ENCODE data around the gene SETBP1.

Gene SETBP1

DNA sequence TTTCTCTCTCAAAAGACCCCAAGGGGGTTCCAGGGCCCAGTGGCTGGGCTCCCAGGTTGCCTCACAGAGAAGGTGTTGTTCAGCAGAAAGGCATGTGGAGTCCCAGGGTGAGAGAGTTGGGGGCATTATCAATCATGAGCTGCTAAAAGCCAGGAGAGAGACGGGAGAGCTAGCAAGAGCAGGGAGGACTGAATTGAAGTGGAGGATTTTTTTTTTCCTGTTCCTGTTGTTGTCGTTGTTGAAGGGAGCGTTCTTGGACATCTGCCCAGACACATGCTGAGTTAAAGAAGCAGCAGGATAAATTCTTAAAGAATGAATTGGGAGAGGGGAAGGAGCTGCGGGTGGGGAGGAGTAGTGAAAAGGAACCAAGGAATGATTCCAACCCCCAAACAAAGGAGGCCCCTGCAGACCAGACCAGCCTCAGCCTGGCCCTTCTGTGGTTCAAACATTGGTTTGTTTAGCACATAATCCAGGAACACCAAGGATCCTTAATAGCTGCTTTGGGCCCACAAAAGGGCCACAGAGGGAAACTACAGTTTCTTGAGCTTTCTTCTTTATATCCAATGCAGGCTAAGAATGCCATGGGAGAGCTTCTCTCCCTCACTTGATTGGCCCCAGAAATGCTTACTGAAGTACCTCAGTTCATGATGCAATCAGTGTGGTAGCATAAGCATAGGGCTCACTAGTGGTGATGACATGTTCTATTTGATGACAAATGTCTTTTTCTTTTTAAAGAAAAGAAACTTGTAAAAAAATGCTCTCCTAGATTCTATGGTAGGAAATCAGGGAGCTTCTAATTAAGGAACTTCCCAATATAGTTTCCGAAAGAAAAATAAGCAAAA lies 146.0 kb downstream of the SETBP1 start:
- H3K79me2 ChIP-seq (ENCODE audit: control insufficient read depth, insufficient read depth, low read length, unreplicated experiment) = no peaks in the 10 kb centered on the region
- H3K4me1 ChIP-seq (ENCODE audit: control insufficient read depth, insufficient read depth, low read length, unreplicated experiment) = peaks cover 21% of the 10 kb centered on the region
- no peaks in the 10 kb centered on the region for H3K36me3 ChIP-seq (ENCODE audit: insufficient read depth, low read length)
- H2AFZ ChIP-seq (ENCODE audit: low read length, unreplicated experiment) = peak overlapping the region; percentile 97
- peak overlapping the region; percentile 42; the same call in 1 of the 2 replicates for H3K4me3 ChIP-seq (ENCODE audit: low read depth, low read length)
- H3K27ac ChIP-seq (ENCODE audit: low read depth, low read length) = peak overlapping the region; percentile 74
- no peaks in the 10 kb centered on the region for H3K27me3 ChIP-seq (ENCODE audit: insufficient read depth, low read length)

DNA sequence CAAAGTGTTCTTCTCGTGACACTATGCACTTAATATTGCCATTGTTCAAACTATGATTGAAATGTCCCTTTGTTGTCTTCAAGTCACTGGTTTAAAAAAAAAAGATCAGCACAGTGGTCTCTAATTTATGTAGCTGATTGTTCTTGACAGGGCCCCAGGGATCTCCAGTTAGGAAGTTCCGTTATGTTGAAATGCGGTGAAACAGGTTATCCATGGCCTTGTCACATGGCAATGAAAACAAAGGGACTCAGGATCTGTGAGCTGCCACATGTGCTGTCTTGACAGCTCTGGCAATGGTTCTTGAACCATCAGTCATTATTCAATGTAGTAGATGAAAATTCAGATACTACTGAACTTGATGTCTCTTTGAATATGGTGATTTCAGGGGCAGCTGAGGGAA lies 147.4 kb downstream of the SETBP1 start:
- Histone ChIP-seq H2AFZ (ENCODE audit: low read length, unreplicated experiment) (no peak overlapping the region), H3K79me2 (ENCODE audit: control insufficient read depth, insufficient read depth, low read length, unreplicated experiment) (no peaks in the 10 kb centered on the region), H3K4me1 (ENCODE audit: control insufficient read depth, insufficient read depth, low read length, unreplicated experiment) (peaks cover 21% of the 10 kb centered on the region), H3K4me3 (ENCODE audit: low read depth, low read length) (no peak overlapping the region), H3K36me3 (ENCODE audit: insufficient read depth, low read length) (no peaks in the 10 kb centered on the region), H3K27me3 (ENCODE audit: insufficient read depth, low read length) (no peaks in the 10 kb centered on the region), H3K27ac (ENCODE audit: low read depth, low read length) (no peak overlapping the region)

- Histone ChIP-seq H3K4me3 (ENCODE audit: low read depth, low read length) (no peak overlapping the region), H3K79me2 (ENCODE audit: control insufficient read depth, insufficient read depth, low read length, unreplicated experiment) (no peaks in the 10 kb centered on the region), H2AFZ (ENCODE audit: low read length, unreplicated experiment) (no peak overlapping the region), H3K4me1 (ENCODE audit: control insufficient read depth, insufficient read depth, low read length, unreplicated experiment) (peaks cover 10% of the 10 kb centered on the region), H3K27ac (ENCODE audit: low read depth, low read length) (no peak overlapping the region), H3K27me3 (ENCODE audit: insufficient read depth, low read length) (no peaks in the 10 kb centered on the region), H3K36me3 (ENCODE audit: insufficient read depth, low read length) (no peaks in the 10 kb centered on the region)
Measured at GRCh38 chr18:44830581-44830980, 149.9 kb downstream of the SETBP1 start.

- Histone ChIP-seq H3K4me1 (ENCODE audit: control insufficient read depth, insufficient read depth, low read length, unreplicated experiment) (no peaks in the 10 kb centered on the region), H2AFZ (ENCODE audit: low read length, unreplicated experiment) (no peak overlapping the region), H3K79me2 (ENCODE audit: control insufficient read depth, insufficient read depth, low read length, unreplicated experiment) (no peaks in the 10 kb centered on the region), H3K4me3 (ENCODE audit: low read depth, low read length) (no peak overlapping the region), H3K36me3 (ENCODE audit: insufficient read depth, low read length) (no peaks in the 10 kb centered on the region), H3K27me3 (ENCODE audit: insufficient read depth, low read length) (no peaks in the 10 kb centered on the region), H3K27ac (ENCODE audit: low read depth, low read length) (no peak overlapping the region)
Measured at GRCh38 chr18:44833786-44834185, 153.1 kb downstream of the SETBP1 start.

DNA sequence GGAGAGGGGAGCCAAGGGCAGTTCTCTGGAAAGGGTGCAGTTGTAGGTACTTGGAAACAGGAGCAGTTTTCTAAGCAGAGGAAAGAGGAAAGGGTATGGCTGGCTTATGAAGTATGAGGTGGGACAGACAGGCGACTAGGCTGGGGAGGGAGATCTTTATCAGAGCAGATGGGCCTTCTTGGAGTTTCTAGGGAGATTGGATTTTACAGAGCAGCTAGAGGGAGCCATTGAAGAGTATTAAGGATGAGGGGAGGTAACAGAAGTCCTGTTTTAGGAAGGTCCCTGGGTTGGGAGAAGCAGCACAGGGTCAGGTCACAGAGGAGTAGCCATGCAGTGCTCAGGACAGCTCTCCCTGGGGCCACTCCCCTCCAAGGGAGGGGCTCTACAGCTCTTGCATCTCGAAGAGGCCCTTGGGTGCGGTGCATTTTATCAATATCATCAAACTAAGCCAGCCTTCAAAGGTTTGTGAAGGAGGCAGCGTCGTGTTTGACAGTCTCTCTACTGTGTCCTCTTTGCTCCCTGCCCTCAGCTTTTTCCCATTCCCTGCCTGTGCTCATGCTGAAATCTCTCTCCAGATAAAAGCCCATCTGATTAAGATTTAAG lies 154.3 kb downstream of the SETBP1 start:
- Histone ChIP-seq H3K4me3 (ENCODE audit: low read depth, low read length) (no peak overlapping the region), H2AFZ (ENCODE audit: low read length, unreplicated experiment) (no peak overlapping the region), H3K36me3 (ENCODE audit: insufficient read depth, low read length) (no peaks in the 10 kb centered on the region), H3K79me2 (ENCODE audit: control insufficient read depth, insufficient read depth, low read length, unreplicated experiment) (no peaks in the 10 kb centered on the region), H3K27ac (ENCODE audit: low read depth, low read length) (no peak overlapping the region), H3K4me1 (ENCODE audit: control insufficient read depth, insufficient read depth, low read length, unreplicated experiment) (peaks cover 8% of the 10 kb centered on the region), H3K27me3 (ENCODE audit: insufficient read depth, low read length) (no peaks in the 10 kb centered on the region)

DNA sequence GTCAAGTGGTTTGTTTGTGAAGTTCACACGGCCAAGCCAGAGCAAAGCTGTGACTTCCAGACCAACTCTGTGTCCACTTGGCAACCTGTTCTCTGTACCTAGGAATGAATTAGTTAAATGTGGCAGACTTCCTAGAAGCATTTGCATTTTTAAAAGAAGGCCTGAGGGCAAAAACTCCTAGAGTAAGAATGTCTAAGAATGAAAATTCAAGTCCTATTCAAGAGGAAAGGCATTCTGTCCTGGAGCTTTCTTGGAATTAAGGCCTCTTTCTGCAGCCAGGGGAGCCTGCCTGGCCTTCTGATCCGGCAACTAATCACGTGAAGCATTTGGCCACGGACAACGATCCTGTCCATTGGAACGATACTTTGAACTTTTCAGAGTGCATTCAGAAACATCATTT lies 155.0 kb downstream of the SETBP1 start:
- no peak overlapping the region for H3K27ac ChIP-seq (ENCODE audit: low read depth, low read length)

GRCh38 chr18:44836263-44836662 lies 155.6 kb downstream of the SETBP1 start:
- Histone ChIP-seq H2AFZ (ENCODE audit: low read length, unreplicated experiment) (no peak overlapping the region), H3K4me3 (ENCODE audit: low read depth, low read length) (no peak overlapping the region), H3K79me2 (ENCODE audit: control insufficient read depth, insufficient read depth, low read length, unreplicated experiment) (no peaks in the 10 kb centered on the region), H3K36me3 (ENCODE audit: insufficient read depth, low read length) (no peaks in the 10 kb centered on the region), H3K4me1 (ENCODE audit: control insufficient read depth, insufficient read depth, low read length, unreplicated experiment) (peaks cover 8% of the 10 kb centered on the region), H3K27me3 (ENCODE audit: insufficient read depth, low read length) (no peaks in the 10 kb centered on the region), H3K27ac (ENCODE audit: low read depth, low read length) (no peak overlapping the region)

More for the DNA sequence above, 155.0 kb downstream of the SETBP1 start:
- Histone ChIP-seq H3K36me3 (ENCODE audit: insufficient read depth, low read length) (no peaks in the 10 kb centered on the region), H3K79me2 (ENCODE audit: control insufficient read depth, insufficient read depth, low read length, unreplicated experiment) (no peaks in the 10 kb centered on the region), H3K27me3 (ENCODE audit: insufficient read depth, low read length) (no peaks in the 10 kb centered on the region), H3K4me1 (ENCODE audit: control insufficient read depth, insufficient read depth, low read length, unreplicated experiment) (peaks cover 8% of the 10 kb centered on the region), H3K4me3 (ENCODE audit: low read depth, low read length) (no peak overlapping the region), H2AFZ (ENCODE audit: low read length, unreplicated experiment) (no peak overlapping the region)

GRCh38 chr18:44837482-44838180 lies 156.9 kb downstream of the SETBP1 start:
- H3K4me1 ChIP-seq (ENCODE audit: control insufficient read depth, insufficient read depth, low read length, unreplicated experiment) = peaks cover 8% of the 10 kb centered on the region
- no peaks in the 10 kb centered on the region for H3K27me3 ChIP-seq (ENCODE audit: insufficient read depth, low read length)
- H3K36me3 ChIP-seq (ENCODE audit: insufficient read depth, low read length) = no peaks in the 10 kb centered on the region
- H3K27ac ChIP-seq (ENCODE audit: low read depth, low read length) = no peak overlapping the region
- no peaks in the 10 kb centered on the region for H3K79me2 ChIP-seq (ENCODE audit: control insufficient read depth, insufficient read depth, low read length, unreplicated experiment)
- no peak overlapping the region for H3K4me3 ChIP-seq (ENCODE audit: low read depth, low read length)
- no peak overlapping the region for H2AFZ ChIP-seq (ENCODE audit: low read length, unreplicated experiment)

DNA sequence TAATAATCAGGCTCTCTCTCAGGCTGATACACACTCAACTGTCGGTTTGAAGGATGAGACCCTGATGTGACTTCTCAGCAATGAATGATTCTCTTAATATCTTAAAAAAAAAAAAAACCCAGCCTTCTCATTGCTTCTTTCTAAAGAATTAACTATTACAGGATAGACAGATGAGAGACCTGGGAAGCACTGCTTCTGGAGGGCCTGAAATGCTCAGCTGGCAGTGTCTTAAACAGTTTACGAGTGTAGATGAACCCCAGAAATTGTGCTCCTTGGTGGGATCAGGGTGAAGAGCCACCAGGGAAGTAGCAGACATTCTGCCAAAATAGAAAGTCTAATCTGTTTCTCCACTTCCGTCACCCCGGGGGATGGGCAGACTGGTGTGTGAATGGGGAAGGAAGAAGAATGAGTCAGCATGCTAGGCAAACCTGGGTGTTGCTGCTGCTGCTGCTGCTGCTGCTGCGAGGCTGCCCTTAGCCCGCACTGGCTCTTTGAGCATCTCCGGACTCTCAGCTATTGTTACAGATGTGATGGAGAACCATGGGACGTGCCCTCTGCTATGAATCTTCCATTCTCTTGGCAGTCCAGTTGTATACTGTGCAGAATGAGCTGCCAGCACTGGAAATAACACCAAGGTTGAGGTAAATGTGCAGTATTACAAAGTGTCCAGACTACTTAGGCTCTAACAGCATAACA lies 158.4 kb downstream of the SETBP1 start:
- Histone ChIP-seq H3K36me3 (ENCODE audit: insufficient read depth, low read length) (no peaks in the 10 kb centered on the region), H3K27ac (ENCODE audit: low read depth, low read length) (no peak overlapping the region), H3K4me3 (ENCODE audit: low read depth, low read length) (peak overlapping the region; percentile 43; the same call in 1 of the 2 replicates), H3K27me3 (ENCODE audit: insufficient read depth, low read length) (no peaks in the 10 kb centered on the region), H3K4me1 (ENCODE audit: control insufficient read depth, insufficient read depth, low read length, unreplicated experiment) (peaks cover 8% of the 10 kb centered on the region), H2AFZ (ENCODE audit: low read length, unreplicated experiment) (peak overlapping the region; percentile 64), H3K79me2 (ENCODE audit: control insufficient read depth, insufficient read depth, low read length, unreplicated experiment) (no peaks in the 10 kb centered on the region)

DNA sequence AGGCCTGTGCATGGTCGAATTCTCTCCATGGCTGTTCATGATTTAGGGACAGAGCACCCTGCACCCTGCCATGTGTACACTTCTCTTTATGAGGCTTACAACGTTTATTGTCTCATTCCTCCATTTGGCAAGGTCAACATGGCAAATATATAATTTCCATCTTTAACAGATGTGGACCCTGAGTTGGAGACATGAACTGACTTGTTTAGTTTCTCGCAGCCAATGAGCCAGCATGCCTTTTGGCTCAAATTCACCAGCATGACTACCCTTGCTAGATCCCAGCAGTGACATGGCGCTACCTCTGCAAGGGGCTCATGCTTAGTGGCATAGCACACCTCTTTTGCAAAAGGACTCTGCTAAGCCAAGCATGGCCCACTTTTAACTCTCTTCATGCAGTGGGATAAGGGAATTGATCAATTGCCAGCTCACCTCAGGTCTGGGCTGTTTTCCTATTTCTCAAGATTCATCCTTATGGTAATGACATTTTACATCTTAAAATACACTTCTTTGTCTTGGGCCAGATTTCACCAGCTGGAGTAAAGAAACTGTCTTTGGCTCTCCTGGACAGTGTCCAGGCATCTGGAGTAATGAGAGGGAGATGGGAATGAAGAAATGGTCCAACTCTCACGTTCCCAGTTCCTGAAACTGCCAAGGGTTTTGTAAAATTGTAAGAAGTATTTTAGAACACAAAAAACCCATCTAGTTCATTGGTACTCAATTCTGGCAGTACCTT lies 159.5 kb downstream of the SETBP1 start:
- H3K4me3 ChIP-seq (ENCODE audit: low read depth, low read length) = no peak overlapping the region
- H3K36me3 ChIP-seq (ENCODE audit: insufficient read depth, low read length) = no peaks in the 10 kb centered on the region
- no peaks in the 10 kb centered on the region for H3K79me2 ChIP-seq (ENCODE audit: control insufficient read depth, insufficient read depth, low read length, unreplicated experiment)
- no peak overlapping the region for H2AFZ ChIP-seq (ENCODE audit: low read length, unreplicated experiment)
- H3K27ac ChIP-seq (ENCODE audit: low read depth, low read length) = no peak overlapping the region
- H3K4me1 ChIP-seq (ENCODE audit: control insufficient read depth, insufficient read depth, low read length, unreplicated experiment) = peaks cover 8% of the 10 kb centered on the region
- H3K27me3 ChIP-seq (ENCODE audit: insufficient read depth, low read length) = no peaks in the 10 kb centered on the region

Measured in ACC112 (cell line).